ENCODE measurements around the gene MAPK10.

MAPK10 gene

DNA sequence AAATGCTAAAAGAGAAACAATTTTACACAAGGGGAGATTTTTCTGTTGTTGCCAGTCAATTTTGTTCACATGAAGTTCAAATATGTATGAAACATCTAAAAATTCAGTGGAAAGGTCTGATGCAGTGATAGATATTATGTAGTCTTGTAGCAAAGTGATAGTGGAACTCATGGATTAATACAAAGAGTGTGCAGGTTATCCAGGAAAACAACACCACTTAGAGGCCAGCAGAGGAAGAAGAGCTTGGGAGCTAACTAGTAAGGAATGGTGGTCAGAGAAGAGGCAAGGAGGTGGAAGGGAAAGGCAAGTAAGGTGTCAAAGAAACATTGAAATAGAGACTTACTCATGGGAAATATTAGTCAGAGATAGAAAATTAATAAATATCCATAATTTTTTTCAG is 395.6 kb downstream of the MAPK10 start:
- TF ChIP-seq, protein P1, sequence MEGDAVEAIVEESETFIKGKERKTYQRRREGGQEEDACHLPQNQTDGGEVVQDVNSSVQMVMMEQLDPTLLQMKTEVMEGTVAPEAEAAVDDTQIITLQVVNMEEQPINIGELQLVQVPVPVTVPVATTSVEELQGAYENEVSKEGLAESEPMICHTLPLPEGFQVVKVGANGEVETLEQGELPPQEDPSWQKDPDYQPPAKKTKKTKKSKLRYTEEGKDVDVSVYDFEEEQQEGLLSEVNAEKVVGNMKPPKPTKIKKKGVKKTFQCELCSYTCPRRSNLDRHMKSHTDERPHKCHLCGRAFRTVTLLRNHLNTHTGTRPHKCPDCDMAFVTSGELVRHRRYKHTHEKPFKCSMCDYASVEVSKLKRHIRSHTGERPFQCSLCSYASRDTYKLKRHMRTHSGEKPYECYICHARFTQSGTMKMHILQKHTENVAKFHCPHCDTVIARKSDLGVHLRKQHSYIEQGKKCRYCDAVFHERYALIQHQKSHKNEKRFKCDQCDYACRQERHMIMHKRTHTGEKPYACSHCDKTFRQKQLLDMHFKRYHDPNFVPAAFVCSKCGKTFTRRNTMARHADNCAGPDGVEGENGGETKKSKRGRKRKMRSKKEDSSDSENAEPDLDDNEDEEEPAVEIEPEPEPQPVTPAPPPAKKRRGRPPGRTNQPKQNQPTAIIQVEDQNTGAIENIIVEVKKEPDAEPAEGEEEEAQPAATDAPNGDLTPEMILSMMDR (conservative IDR thresholded peaks at IDR 0.05; ENCODE audit: low read depth, low read length), result no peak
- no peak overlapping the region for H3K4me2 ChIP-seq
- no peaks in the 10 kb centered on the region for H3K27me3 ChIP-seq (ENCODE audit: insufficient read depth, low read depth)
- no peaks in the 10 kb centered on the region for H3K36me3 ChIP-seq (ENCODE audit: insufficient read depth)
- no peak overlapping the region for H3K27ac ChIP-seq
- H3K79me2 ChIP-seq (ENCODE audit: insufficient read depth, low read depth), result no peaks in the 10 kb centered on the region
- peaks cover 4% of the 10 kb centered on the region for H3K4me1 ChIP-seq (ENCODE audit: low read depth, poor library complexity, severe bottlenecking)
- no peak overlapping the region for H3K9ac ChIP-seq
- no peak overlapping the region for H3K4me3 ChIP-seq (IDR thresholded peaks at IDR 0.05; ENCODE audit: insufficient read depth, low read depth, low read length)
- no peaks in the 10 kb centered on the region for H4K20me1 ChIP-seq (ENCODE audit: insufficient read depth)
- no peak overlapping the region for H2AFZ ChIP-seq (ENCODE audit: low read depth)

DNA sequence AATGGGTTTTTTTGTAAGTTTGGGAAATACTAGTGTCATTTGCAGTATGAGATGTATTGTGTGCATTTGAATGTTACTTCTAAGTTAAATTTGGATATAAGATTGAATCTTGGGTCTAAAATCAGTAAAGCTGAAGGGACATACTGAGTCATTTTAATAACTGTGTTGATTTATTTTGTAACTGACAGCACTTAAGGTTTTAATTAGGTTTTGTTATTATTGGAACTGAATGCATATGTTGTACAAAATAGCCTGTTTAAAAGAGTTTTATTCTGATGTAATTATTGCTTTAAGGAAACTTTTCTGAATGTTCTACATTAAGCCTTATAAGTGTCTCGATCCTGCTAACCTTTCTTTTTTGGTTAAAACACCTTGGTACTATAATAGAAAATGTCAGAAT is 396.6 kb downstream of the MAPK10 start:
- H4K20me1 ChIP-seq (ENCODE audit: insufficient read depth), result no peaks in the 10 kb centered on the region
- H3K27me3 ChIP-seq (ENCODE audit: insufficient read depth, low read depth), result no peaks in the 10 kb centered on the region
- H3K4me3 ChIP-seq (IDR thresholded peaks at IDR 0.05; ENCODE audit: insufficient read depth, low read depth, low read length), result no peak overlapping the region
- H3K9ac ChIP-seq, result no peak overlapping the region
- H3K79me2 ChIP-seq (ENCODE audit: insufficient read depth, low read depth), result no peaks in the 10 kb centered on the region
- no peak overlapping the region for H2AFZ ChIP-seq (ENCODE audit: low read depth)
- TF ChIP-seq, protein P1 (conservative IDR thresholded peaks at IDR 0.05; ENCODE audit: low read depth, low read length), result no peak
- no peak overlapping the region for H3K27ac ChIP-seq
- H3K36me3 ChIP-seq (ENCODE audit: insufficient read depth), result no peaks in the 10 kb centered on the region
- H3K4me2 ChIP-seq, result no peak overlapping the region
- no peaks in the 10 kb centered on the region for H3K4me1 ChIP-seq (ENCODE audit: low read depth, poor library complexity, severe bottlenecking)

DNA sequence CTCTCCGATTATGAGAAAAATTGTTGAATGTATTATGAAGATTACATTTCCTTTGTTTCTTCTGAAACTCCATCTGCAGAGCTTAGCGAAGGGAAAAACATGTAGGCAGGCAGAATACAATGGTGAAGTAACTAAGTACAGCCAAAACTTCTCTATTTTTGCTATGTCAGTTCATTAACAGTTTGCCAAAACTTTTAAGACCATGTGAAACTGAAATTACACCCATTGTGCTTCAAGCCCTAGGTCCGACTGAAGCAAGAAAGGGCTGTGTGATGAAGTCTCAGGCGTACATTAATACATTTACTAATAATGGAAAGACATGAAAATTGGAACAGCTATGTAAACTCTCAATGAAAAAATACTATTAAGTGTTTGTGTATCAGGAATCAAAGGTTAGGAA is 398.0 kb downstream of the MAPK10 start:
- Histone ChIP-seq H3K27me3 (ENCODE audit: insufficient read depth, low read depth) (no peaks in the 10 kb centered on the region), H4K20me1 (ENCODE audit: insufficient read depth) (no peaks in the 10 kb centered on the region), H2AFZ (ENCODE audit: low read depth) (no peak overlapping the region), H3K27ac (no peak overlapping the region), H3K79me2 (ENCODE audit: insufficient read depth, low read depth) (no peaks in the 10 kb centered on the region), H3K4me1 (ENCODE audit: low read depth, poor library complexity, severe bottlenecking) (no peaks in the 10 kb centered on the region), H3K4me2 (no peak overlapping the region), H3K4me3 (IDR thresholded peaks at IDR 0.05; ENCODE audit: insufficient read depth, low read depth, low read length) (no peak overlapping the region), H3K9ac (no peak overlapping the region), H3K36me3 (ENCODE audit: insufficient read depth) (no peaks in the 10 kb centered on the region)
- TF ChIP-seq, protein P1 (conservative IDR thresholded peaks at IDR 0.05; ENCODE audit: low read depth, low read length), result no peak

DNA sequence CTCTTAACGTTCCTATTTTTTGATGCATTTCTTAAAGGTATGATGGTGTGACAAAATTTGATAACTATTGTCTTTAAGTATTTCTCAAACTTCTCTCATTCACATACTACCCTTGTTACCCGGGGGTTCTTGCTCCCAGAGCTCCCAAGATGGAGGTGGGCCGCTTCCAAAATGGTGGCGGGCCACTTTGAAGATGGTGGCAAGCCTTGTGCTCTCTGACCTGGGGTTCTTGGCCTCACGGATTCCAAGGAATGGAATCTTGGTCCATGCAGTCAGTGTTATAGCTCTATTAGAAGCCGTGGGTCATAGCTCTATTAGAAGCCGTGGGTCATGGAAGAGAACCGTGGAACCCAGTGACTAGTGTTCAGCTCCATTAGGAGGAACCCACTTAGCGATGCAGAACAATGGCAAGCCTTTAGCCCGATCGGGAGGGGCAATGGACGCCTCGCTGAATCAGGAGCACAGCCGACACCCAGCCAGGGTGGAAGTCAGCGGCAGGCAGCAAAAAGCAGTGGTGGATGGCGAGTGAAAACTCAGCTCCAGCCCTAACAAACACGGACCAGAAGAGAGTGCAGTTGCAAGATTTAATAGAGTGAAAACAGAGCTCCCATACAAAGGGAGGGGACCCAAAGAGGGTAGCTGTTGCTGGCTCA is 403.4 kb downstream of the MAPK10 start:
- H3K27me3 ChIP-seq (ENCODE audit: insufficient read depth, low read depth), result no peaks in the 10 kb centered on the region
- no peak overlapping the region for H2AFZ ChIP-seq (ENCODE audit: low read depth)
- H3K9ac ChIP-seq, result no peak overlapping the region
- TF ChIP-seq, protein P1 (conservative IDR thresholded peaks at IDR 0.05; ENCODE audit: low read depth, low read length), result no peak
- H3K4me2 ChIP-seq, result no peak overlapping the region
- no peaks in the 10 kb centered on the region for H4K20me1 ChIP-seq (ENCODE audit: insufficient read depth)
- H3K4me3 ChIP-seq (IDR thresholded peaks at IDR 0.05; ENCODE audit: insufficient read depth, low read depth, low read length), result no peak overlapping the region
- H3K79me2 ChIP-seq (ENCODE audit: insufficient read depth, low read depth), result no peaks in the 10 kb centered on the region
- H3K36me3 ChIP-seq (ENCODE audit: insufficient read depth), result no peaks in the 10 kb centered on the region
- no peaks in the 10 kb centered on the region for H3K4me1 ChIP-seq (ENCODE audit: low read depth, poor library complexity, severe bottlenecking)
- H3K27ac ChIP-seq, result no peak overlapping the region
